CD14-positive monocyte (primary cell): ENCODE results near the gene CUL2. TPM values are rescaled to one million over a fixed set of nuclear protein-coding genes. Genes with fewer than 3 reads are reported as not detected.

Source experiments
- DNase-seq, 3 donors: peaks; one replicate each; pipeline ENCODE4 v3.0.0-alpha.2; 2011 to 2022
- H2AFZ ChIP-seq: 2 replicates; pipeline ENCODE4 v1.6.0; 2012; ENCODE audit warnings: mild to moderate bottlenecking, low read depth, low read length, inconsistent platforms; ENCODE audit not compliant: insufficient read depth, poor library complexity, severe bottlenecking
- H3K27ac ChIP-seq, 2 donors: 1 replicate in 1 of 2; 2 replicates in 1 of 2; pipeline ENCODE4 v1.5.1; 2012 to 2013; ENCODE audit warnings: low read length in 2 of 2, control low read depth in 1 of 2, inconsistent platforms in 1 of 2, low read depth in 1 of 2, mild to moderate bottlenecking in 1 of 2
- H3K27me3 ChIP-seq, 2 donors: one replicate each; pipeline versions ENCODE4 v1.6.0 to v1.6.1; 2011 to 2013; ENCODE audit warnings: low read length in 2 of 2; ENCODE audit not compliant: control insufficient read depth in 2 of 2, insufficient read depth in 2 of 2
- H3K36me3 ChIP-seq, 2 donors: replicated peaks in 1 of 2; 1 replicate in 1 of 2; 2 replicates in 1 of 2; pipeline versions ENCODE4 v1.5.1 to v1.6.1; 2012 to 2013; ENCODE audit warnings: low read length in 2 of 2, control low read depth in 1 of 2, inconsistent platforms in 1 of 2, mild to moderate bottlenecking in 1 of 2; ENCODE audit not compliant: insufficient read depth in 2 of 2, control insufficient read depth in 1 of 2
- H3K4me1 ChIP-seq, 2 donors: 1 replicate in 1 of 2; 2 replicates in 1 of 2; pipeline versions ENCODE4 v1.5.1 to v1.6.1; 2012 to 2013; ENCODE audit warnings: low read length in 2 of 2, control low read depth in 1 of 2, inconsistent platforms in 1 of 2, mild to moderate bottlenecking in 1 of 2, moderate library complexity in 1 of 2; ENCODE audit not compliant: insufficient read depth in 2 of 2, control insufficient read depth in 1 of 2
- H3K4me2 ChIP-seq: replicated peaks from 2 replicates; pipeline ENCODE3; 2012; ENCODE audit warnings: low read length, moderate library complexity, mild to moderate bottlenecking; ENCODE audit not compliant: poor library complexity, severe bottlenecking; ENCODE audit errors: extremely low read depth
- H3K4me3 ChIP-seq, 3 experiments: fragments of 200-600 bp in 1 of 3; sonication (generic) in 1 of 3; replicated peaks in 1 of 3; 1 replicate in 2 of 3; 2 replicates in 1 of 3; pipeline ENCODE4 v1.5.1; 2011 to 2013; ENCODE audit warnings: low read length in 3 of 3, mild to moderate bottlenecking in 3 of 3, control low read depth in 2 of 3, low read depth in 2 of 3, inconsistent platforms in 1 of 3, moderate library complexity in 1 of 3
- H3K79me2 ChIP-seq: 2 replicates; pipeline ENCODE4 v1.6.0; 2012; ENCODE audit warnings: mild to moderate bottlenecking, control low read depth, inconsistent platforms, low read length, moderate library complexity; ENCODE audit not compliant: insufficient read depth
- H3K9ac ChIP-seq: 2 replicates; pipeline ENCODE4 v1.6.0; 2017; ENCODE audit warnings: low read length, mild to moderate bottlenecking; ENCODE audit not compliant: insufficient read depth, poor library complexity, severe bottlenecking
- H3K9me3 ChIP-seq, 2 donors: replicated peaks in 1 of 2; 1 replicate in 1 of 2; 2 replicates in 1 of 2; pipeline versions ENCODE4 v1.5.1 to v1.6.1; 2012 to 2013; ENCODE audit warnings: low read length in 2 of 2, control low read depth in 1 of 2; ENCODE audit not compliant: control insufficient read depth in 1 of 2, insufficient read depth in 1 of 2
- H4K20me1 ChIP-seq: 2 replicates; pipeline ENCODE4 v1.6.0; 2012; ENCODE audit warnings: mild to moderate bottlenecking, low read length, control low read depth, moderate library complexity; ENCODE audit not compliant: insufficient read depth
- H3K27ac Mint-ChIP-seq, 7 donors: one replicate each; pipeline ENCODE4 v1.8.0; 2020; ENCODE audit warnings: mild to moderate bottlenecking in 7 of 7, mixed read lengths in 7 of 7, moderate library complexity in 6 of 7, inconsistent platforms in 2 of 7
- H3K27me3 Mint-ChIP-seq, 3 donors: one replicate each; pipeline ENCODE4 v1.8.0; 2021 to 2022; ENCODE audit warnings: low read depth in 3 of 3, mild to moderate bottlenecking in 3 of 3, mixed read lengths in 3 of 3, moderate library complexity in 3 of 3, inconsistent platforms in 1 of 3
- H3K36me3 Mint-ChIP-seq, 2 donors: one replicate each; pipeline ENCODE4 v1.8.0; 2020; ENCODE audit warnings: mixed read lengths in 2 of 2, inconsistent platforms in 1 of 2, mild to moderate bottlenecking in 1 of 2
- H3K4me1 Mint-ChIP-seq: one replicate; pipeline ENCODE4 v1.8.0; 2020; ENCODE audit warnings: mild to moderate bottlenecking, mixed read lengths
- H3K4me3 Mint-ChIP-seq, 2 donors: one replicate each; pipeline ENCODE4 v1.8.0; 2020; ENCODE audit warnings: mild to moderate bottlenecking in 2 of 2, mixed read lengths in 2 of 2, moderate library complexity in 1 of 2
- H3K9me3 Mint-ChIP-seq, 7 donors: one replicate each; pipeline ENCODE4 v1.8.0; 2020 to 2022; ENCODE audit warnings: mixed read lengths in 7 of 7, mild to moderate bottlenecking in 6 of 7, moderate library complexity in 6 of 7, inconsistent platforms in 2 of 7
- WGBS: methylation state at CpG from one replicate; pipeline ENCODE4 v1.1.5; 2013; ENCODE audit warnings: missing lambda C conversion rate; ENCODE audit not compliant: insufficient coverage; 5-methylcytosine and 5-hydroxymethylcytosine counted together
- intact Hi-C, 2 donors: fragments of 100-400 bp; cut with micrococcal nuclease; formaldehyde crosslinking; loops; one replicate each; pipeline versions ENCODE4 v1.15.0 to v1.15.1; 2023
- polyA plus RNA-seq, 3 donors: library from polyadenylated mRNA; depleted of rRNA in 1 of 3; unstranded in 2 of 3; stranded (reverse) in 1 of 3; fragments of 300-500 nt in 2 of 3; fragments of >200 nt in 1 of 3; fragmentation: Illumina TruSeq in 2 of 3; gene quantifications; 1 replicate in 2 of 3; 2 replicates in 1 of 3; pipeline ENCODE4 v1.2.3, GENCODE V29; 2012 to 2021
- TF ChIP-seq, protein P1 (sequence below): fragments of 200-600 bp; IDR thresholded peaks from one replicate; pipeline ENCODE4 v1.8.0; 2022; ENCODE audit warnings: antibody characterized with exemption, mild to moderate bottlenecking

CUL2 gene
- polyA plus RNA-seq, 3 donors: 10.2 to 22.8 (median 12.9) TPM

DNA sequence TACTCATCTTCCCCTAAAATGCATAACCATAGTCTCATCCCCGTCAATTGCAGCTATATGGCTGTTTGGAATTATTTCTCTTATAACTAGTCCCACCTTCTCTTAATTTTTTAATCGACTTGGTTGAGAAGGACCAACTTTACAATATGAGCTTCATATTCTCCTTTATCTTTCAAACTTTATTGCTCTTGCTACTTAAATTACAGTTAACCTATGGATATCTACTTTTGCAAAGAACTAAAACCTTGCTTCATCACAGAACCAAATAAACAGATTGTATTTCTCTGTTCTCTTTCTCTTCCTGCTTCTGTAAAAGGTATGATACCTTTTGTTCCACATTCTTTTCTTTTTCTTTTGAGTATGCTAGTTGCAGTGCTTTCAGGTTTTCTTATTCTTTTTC lies 42.6 kb upstream of the CUL2 start:
- Mint-ChIP-seq H3K4me3 (no peak overlapping the region), H3K9me3 (no peaks in the 10 kb centered on the region), H3K27ac (no peak overlapping the region), H3K4me1 (peaks cover 18% of the 10 kb centered on the region), H3K27me3 (peaks cover 0 to 3% (median 0%) of the 10 kb centered on the region in 3 donors), H3K36me3 (peaks cover 0 to 4% of the 10 kb centered on the region in 2 donors)
- Histone ChIP-seq H3K79me2 (peaks cover 14% of the 10 kb centered on the region), H3K4me2 (no peak overlapping the region), H2AFZ (no peak overlapping the region), H3K36me3 (no peaks in the 10 kb centered on the region), H3K4me3 (no peak overlapping the region), H3K27ac (no peak overlapping the region), H3K9ac (no peak overlapping the region), H4K20me1 (no peaks in the 10 kb centered on the region), H3K27me3 (no peaks in the 10 kb centered on the region), H3K4me1 (peaks cover 11 to 20% of the 10 kb centered on the region in 2 donors), H3K9me3 (no peaks in the 10 kb centered on the region)
- WGBS: no CpG with 5 or more reads among the region's 2 CpGs
- TF ChIP-seq, protein P1, sequence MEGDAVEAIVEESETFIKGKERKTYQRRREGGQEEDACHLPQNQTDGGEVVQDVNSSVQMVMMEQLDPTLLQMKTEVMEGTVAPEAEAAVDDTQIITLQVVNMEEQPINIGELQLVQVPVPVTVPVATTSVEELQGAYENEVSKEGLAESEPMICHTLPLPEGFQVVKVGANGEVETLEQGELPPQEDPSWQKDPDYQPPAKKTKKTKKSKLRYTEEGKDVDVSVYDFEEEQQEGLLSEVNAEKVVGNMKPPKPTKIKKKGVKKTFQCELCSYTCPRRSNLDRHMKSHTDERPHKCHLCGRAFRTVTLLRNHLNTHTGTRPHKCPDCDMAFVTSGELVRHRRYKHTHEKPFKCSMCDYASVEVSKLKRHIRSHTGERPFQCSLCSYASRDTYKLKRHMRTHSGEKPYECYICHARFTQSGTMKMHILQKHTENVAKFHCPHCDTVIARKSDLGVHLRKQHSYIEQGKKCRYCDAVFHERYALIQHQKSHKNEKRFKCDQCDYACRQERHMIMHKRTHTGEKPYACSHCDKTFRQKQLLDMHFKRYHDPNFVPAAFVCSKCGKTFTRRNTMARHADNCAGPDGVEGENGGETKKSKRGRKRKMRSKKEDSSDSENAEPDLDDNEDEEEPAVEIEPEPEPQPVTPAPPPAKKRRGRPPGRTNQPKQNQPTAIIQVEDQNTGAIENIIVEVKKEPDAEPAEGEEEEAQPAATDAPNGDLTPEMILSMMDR: no peak
- intact Hi-C loops: no loop called here
- no peak for DNase-seq

DNA sequence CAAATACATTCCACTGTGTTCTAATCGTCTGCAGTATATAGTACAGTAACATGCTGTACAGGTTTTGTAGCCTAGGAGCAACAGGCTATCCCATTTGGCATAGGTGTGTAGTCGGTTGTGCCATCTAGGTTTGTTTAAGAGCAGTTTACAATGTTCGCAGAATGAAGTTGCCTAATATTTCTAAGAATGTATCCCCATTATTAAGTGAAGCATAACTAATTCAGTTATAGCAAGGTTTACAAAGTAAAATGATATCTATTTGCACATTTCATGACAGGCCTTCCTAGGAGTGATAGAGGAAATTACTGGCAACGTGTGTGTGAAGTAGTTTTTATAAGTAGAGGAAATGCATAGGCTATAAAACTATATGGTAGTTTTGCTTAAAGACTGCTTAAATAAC lies 40.5 kb upstream of the CUL2 start:
- no peak overlapping the region for H2AFZ ChIP-seq
- Mint-ChIP-seq H3K36me3 (peaks cover 0 to 4% of the 10 kb centered on the region in 2 donors), H3K4me3 (no peak overlapping the region), H3K27ac (no peak overlapping the region), H3K27me3 (peaks cover 0 to 3% (median 0%) of the 10 kb centered on the region in 3 donors), H3K4me1 (peaks cover 17% of the 10 kb centered on the region), H3K9me3 (peaks cover 0 to 2% (median 0%) of the 10 kb centered on the region in 7 donors)
- H3K79me2 ChIP-seq: peaks cover 14% of the 10 kb centered on the region
- H4K20me1 ChIP-seq: no peaks in the 10 kb centered on the region
- H3K4me1 ChIP-seq: peaks cover 13 to 20% of the 10 kb centered on the region in 2 donors
- no peak overlapping the region for H3K27ac ChIP-seq
- TF ChIP-seq, protein P1: no peak
- no peaks in the 10 kb centered on the region for H3K36me3 ChIP-seq
- H3K9me3 ChIP-seq: no peaks in the 10 kb centered on the region
- H3K27me3 ChIP-seq: no peaks in the 10 kb centered on the region
- H3K9ac ChIP-seq: no peak overlapping the region
- no peak overlapping the region for H3K4me2 ChIP-seq
- intact Hi-C loops: no loop called here
- DNase-seq: no peak
- no CpG with 5 or more reads among the region's 4 CpGs for WGBS
- H3K4me3 ChIP-seq: no peak overlapping the region
